HuH-7.5 (cell line): ENCODE data around the gene RPGRIP1.
"Not testable (repeated sequence)": the region's sequence is repeated elsewhere in the genome, so short reads cannot be mapped to it uniquely, and the experiment has no call there.

Experiments used
- DNase-seq: peaks from one replicate; pipeline ENCODE4 v3.0.0; 2011; ENCODE audit warnings: low spot score

RPGRIP1 gene

DNA sequence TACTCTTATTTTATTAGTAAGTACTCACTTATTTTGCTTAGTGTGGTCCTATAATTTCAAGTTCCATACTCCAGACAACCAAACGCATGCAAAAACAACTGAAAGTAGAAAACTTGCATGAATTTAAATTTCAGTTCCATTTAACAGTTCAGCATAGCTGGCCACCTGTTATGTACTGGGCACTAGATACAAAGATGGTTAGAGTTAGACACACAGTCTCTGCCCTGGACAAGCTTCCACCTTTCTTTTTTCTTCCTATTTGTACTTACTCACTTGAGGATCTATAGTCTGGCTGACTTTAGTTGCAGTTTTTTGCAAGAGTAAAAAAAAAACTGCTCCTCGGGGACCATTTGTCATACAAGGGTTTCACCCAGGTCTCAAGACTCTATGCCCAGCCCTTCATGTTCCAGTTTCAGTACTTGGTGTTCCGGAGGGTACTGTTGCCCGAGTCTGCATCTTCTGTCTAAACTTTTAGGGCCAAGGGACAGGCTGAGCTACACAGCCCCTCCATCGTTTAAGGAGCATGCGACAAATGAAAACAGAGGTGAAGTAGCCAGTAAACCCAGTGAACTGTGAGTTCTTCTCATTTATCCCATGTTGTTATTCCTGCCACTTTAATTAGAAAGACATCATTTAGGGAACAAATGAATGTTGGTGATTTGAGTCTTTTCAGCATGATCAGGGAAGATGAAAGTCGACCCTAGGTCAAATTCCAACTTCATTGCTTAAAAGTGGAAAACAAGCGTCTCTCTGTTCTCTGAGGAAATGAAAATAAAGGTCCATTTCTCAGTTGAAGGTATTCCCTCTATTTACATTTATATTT is 22.3 kb downstream of the RPGRIP1 start:
- no peak for DNase-seq

DNA sequence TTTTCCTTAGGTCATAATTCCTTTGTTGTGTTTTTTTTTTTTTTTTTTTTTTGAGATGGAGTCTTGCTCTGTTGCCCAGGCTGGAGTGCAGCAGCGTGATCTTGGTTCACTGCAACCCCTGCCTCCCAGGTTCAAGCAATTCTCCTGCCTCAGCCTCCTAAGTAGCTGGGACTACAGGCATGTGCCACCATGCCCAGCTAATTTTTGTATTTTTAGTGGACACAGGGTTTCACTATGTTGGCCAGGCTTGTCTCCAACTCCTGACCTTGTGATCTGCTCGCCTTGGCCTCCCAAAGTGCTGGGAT is 22.9 kb downstream of the RPGRIP1 start:
- DNase-seq: not testable (repeated sequence)

DNA sequence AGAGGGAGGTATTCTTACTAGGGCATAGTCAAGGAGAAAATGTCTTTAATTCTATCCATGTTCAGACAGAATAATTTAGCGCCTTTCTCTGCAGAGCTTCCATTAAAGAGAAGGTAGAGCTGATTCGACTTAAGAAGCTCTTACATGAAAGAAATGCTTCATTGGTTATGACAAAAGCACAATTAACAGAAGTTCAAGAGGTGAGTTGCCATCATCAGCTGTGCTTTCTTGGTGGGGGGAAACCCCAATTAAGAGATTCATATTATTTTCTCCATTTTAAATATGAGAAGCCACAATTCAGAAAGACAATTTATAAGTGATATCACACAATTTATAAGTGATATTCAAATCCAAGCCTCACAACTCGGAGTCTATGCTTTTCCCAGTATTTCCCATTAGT is 27.8 kb downstream of the RPGRIP1 start:
- DNase-seq: no peak

DNA sequence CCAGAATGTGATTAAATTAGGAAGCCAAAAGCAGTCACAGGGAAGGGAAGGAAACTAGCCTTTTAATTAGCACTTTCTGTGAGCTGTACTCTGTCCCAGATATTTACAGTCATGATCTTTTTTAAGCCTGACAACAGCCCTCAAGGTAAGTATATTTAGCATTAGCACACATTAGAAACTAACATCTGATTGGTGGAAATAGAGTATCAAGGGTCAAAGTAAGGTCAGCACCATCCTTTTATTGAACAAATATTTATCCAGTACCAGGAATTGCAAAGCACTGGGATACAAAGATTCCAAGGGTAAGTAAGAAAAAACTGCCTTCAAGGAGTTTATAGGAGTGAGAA is 28.2 kb downstream of the RPGRIP1 start:
- peak; percentile 43 for DNase-seq

DNA sequence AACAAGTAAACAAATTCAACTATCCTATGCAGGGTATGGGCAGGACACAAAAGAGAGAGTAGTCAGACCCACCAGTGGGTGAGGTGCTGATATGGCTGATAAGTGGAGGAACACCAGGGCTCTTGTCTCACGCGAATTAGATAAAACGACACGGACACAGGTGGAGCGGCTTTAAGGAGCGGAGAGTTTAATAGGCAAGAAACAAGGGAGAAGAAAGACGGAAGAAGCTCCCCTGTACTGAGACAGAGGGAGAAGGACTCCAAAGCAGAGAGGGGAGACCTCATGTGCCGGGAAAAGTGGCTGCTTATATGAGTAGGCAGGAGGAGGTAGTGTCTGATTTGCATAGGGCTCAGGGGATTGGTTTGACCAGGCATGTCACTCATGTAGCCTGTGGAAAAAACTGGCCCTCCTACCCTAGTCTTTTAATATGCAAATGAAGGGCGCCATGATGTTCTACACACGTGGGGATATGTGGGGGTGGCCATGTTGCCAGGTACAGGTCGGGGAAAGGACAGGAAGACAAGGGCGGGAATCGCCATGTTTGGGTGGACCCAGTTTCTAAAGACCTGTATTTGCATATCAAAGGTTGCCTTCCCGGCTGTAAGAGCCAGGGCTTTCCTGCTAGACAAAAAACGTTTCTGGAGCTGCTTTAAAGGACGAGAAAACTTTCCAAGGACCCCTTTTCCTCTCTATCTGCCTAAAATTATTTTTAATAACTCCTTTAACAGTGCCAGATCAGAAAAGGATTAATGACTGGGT is 28.8 kb downstream of the RPGRIP1 start:
- DNase-seq: peak; percentile 46

DNA sequence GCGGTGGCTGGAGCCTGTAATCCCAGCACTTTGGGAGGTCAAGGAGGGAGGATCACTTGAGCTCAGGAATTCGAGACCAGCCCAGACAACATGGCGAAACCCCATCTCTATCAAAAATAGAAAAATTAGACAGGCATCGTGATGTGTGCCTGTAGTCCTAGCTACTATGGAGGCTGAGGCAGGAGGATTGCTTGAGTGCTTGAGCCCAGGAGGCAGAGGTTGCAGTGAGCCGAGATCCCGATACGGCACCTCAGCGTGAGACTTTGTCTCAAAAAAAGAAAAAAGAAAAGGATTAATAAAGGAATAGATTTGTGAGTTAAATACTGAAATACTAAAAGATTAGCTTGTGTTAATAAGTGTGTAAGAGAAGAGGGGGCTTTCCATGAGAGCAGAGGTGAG is 29.4 kb downstream of the RPGRIP1 start:
- no peak for DNase-seq

DNA sequence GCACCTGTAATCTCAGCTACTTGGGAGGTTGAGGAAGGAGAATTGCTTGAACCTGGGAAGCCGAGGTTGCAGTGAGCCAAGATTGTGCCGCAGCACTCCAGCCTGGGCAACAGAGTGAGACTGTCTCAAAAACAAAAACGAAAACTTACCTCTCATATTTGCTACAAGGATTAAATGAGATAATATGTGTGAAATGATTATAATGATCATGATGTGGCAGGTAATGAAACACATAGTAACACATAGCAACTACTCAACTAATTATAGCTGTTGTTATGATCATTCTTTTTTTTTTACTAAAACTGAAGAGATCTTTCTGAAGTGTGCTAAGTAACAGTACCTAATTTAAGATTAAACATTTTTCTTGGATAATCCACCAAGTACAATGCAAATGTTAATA is 30.1 kb downstream of the RPGRIP1 start:
- DNase-seq: no peak

DNA sequence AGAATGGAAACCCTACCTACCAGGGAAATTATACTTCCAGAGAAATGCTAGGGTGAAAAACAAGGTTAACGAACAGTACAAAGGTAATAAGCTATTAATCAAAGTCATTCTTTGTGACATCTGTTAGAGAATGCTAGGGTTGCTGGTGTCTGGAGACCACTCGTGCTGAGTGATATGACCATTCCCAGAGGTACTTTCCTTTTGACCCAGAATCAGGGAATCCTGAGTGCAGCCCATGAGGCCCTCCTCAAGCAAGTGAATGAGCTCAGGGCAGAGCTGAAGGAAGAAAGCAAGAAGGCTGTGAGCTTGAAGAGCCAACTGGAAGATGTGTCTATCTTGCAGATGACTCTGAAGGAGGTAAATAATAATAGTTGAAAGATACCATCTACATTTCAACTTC is 31.7 kb downstream of the RPGRIP1 start:
- no peak for DNase-seq

DNA sequence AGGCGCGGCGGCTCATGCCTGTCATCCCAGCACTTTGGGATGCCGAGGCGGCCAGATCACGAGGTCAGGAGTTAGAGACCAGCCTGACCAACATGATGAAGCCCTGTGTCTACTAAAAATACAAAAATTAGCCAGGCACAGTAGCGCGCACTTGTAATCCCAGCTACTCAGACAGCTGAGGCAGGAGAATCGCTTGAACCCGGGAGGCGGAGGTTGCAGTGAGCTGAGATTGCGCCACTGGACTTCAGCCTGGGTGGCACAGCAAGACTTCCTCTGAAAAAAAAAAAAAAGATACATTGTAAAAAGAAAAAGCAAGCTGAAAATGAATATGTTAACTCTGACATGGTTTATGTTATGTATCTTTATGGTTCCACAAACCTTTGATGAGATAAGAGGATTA is 33.6 kb downstream of the RPGRIP1 start:
- DNase-seq: no peak

DNA sequence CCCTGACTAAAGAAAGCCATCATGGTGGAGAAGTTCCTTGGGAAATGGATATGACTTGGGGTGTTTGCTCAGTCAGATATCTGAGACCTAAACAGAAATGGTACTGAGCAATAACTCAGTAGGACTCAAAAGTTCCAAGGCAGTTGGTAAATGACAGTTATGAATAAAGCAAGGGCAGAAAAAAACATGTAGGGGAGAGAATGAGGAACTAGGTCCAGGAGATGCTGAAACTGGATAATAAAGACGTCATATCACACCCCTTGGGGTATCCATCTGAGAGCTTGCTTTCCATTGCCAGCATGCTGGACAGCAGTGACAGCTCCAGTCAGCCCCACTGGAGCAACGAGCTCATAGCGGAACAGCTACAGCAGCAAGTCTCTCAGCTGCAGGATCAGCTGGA is 37.5 kb downstream of the RPGRIP1 start:
- DNase-seq: no peak

DNA sequence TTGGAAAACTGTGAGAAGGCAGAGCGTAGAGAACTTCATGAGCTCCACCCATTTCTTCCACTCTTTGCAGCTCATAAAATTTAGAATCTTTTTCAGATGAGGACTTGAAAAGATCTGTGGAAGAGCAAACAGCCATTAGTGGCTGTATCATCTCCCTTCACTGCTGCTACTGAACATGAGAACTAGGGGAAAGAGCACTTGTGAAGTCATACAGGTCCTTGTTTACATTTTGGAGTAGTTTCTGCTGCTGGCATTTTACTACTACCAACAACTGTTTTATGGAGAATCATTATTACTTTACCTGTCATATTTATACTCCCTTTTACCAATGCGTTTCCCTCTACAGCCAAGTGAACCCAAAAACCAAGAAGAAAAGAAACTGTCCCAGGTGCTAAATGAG is 41.0 kb downstream of the RPGRIP1 start:
- DNase-seq: no peak

DNA sequence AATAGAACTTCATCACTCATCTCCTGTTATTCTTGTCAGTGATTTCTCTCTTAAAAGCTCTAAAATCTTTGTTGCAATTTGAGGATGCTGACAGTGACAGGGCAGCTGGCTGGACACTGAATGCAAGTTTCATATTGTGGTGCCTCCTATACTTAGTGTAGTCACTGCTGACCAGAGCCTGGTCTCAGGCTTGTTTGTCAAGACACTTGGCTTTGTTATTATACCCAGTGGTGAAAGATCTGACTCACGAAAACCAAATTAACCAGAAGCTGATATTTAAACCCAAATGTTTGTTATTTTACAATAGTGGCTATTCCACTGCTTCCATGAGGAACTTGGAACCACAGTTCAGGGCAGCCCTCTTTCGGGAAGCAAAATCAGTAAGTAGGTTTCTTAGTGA is 42.8 kb downstream of the RPGRIP1 start:
- no peak for DNase-seq

DNA sequence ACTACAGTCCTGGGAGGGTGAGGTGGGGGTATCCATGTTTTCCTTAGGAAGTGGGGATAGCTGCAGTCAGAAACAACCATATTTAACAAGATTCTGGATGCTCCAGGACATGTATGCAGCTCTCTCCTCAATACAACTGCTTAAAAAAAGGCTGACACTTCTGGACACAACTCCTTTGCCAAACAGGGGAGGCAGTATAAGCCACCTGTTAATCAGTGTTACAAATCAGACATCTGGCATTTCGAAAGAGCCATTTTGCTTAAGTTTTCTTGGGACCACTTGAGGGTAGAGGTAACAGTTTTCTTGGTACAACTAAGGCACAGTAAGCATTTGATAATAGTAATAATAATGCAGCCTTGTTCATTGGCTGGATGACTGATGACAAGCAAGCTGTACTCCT is 47.1 kb downstream of the RPGRIP1 start:
- DNase-seq: no peak
